PC-9 (cell line): ENCODE results near the gene BCL2L13.
"Not testable (repeated sequence)": the region's sequence is repeated elsewhere in the genome, so short reads cannot be mapped to it uniquely, and the experiment has no call there.

Experiments
- EZH2 ChIP-seq: fragments of 200-600 bp; sonication (generic); IDR thresholded peaks from 2 replicates; pipeline ENCODE4 v1.8.0; 2017; ENCODE audit warnings: antibody characterized with exemption, low read depth
- TF ChIP-seq, protein P1 (sequence below): fragments of 200-600 bp; sonication (generic); conservative IDR thresholded peaks from 2 replicates; pipeline ENCODE4 v1.6.1; 2017; ENCODE audit warnings: mixed run types, antibody characterized with exemption, mild to moderate bottlenecking, moderate library complexity

GRCh38 chr22:17698276-17698675 lies 59.7 kb downstream of the BCL2L13 start:
- TF ChIP-seq, protein P1, sequence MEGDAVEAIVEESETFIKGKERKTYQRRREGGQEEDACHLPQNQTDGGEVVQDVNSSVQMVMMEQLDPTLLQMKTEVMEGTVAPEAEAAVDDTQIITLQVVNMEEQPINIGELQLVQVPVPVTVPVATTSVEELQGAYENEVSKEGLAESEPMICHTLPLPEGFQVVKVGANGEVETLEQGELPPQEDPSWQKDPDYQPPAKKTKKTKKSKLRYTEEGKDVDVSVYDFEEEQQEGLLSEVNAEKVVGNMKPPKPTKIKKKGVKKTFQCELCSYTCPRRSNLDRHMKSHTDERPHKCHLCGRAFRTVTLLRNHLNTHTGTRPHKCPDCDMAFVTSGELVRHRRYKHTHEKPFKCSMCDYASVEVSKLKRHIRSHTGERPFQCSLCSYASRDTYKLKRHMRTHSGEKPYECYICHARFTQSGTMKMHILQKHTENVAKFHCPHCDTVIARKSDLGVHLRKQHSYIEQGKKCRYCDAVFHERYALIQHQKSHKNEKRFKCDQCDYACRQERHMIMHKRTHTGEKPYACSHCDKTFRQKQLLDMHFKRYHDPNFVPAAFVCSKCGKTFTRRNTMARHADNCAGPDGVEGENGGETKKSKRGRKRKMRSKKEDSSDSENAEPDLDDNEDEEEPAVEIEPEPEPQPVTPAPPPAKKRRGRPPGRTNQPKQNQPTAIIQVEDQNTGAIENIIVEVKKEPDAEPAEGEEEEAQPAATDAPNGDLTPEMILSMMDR, result not testable (repeated sequence)
- not testable (repeated sequence) for TF ChIP-seq EZH2
